Activated CD8-positive, alpha-beta T cell treated with anti-CD3 and anti-CD28 coated beads, Interleukin-2, amount 10 ng/mL, durations not matched to agents 7 days and 5 days (primary cell): ENCODE measurements around the gene DLG2. TPM values are rescaled to one million over a fixed set of nuclear protein-coding genes. Genes with fewer than 3 reads are reported as not detected.
"Not testable (repeated sequence)": the region's sequence is repeated elsewhere in the genome, so short reads cannot be mapped to it uniquely, and the experiment has no call there.

Experiments
- ATAC-seq: fragments of 150-1000 bp; cut with Tn5 transposase; one replicate; pipeline ENCODE4 v1.10.0; 2021; ENCODE audit warnings: moderate library complexity
- CTCF ChIA-PET: fragments of 350-600 bp; sonication (Branson Sonifier 250); formaldehyde crosslinking; loops from one replicate; lab custom pipeline; 2021; ENCODE audit warnings: antibody characterized with exemption; lab: Charles Lee
- POLR2A ChIA-PET: fragments of 350-600 bp; sonication (Branson Sonifier 250); formaldehyde crosslinking; loops from one replicate; lab custom pipeline; 2021; ENCODE audit warnings: antibody characterized with exemption; lab: Charles Lee
- DNase-seq: peaks from one replicate; pipeline ENCODE4 v3.0.0-alpha.2; 2020
- H3K27ac Mint-ChIP-seq: one replicate; pipeline ENCODE4 v1.8.0; 2021; ENCODE audit warnings: mild to moderate bottlenecking, mixed read lengths
- H3K27me3 Mint-ChIP-seq: one replicate; pipeline ENCODE4 v1.8.0; 2021; ENCODE audit warnings: low read depth, mixed read lengths
- H3K36me3 Mint-ChIP-seq: one replicate; pipeline ENCODE4 v1.8.0; 2021; ENCODE audit warnings: low read depth, mixed read lengths
- H3K4me1 Mint-ChIP-seq: one replicate; pipeline ENCODE4 v1.8.0; 2021; ENCODE audit warnings: low read depth, mixed read lengths
- H3K4me3 Mint-ChIP-seq: one replicate; pipeline ENCODE4 v1.8.0; 2021; ENCODE audit warnings: mild to moderate bottlenecking, mixed read lengths
- H3K9me3 Mint-ChIP-seq: one replicate; pipeline ENCODE4 v1.8.0; 2022; ENCODE audit warnings: mixed read lengths; ENCODE audit not compliant: insufficient read depth
- total RNA-seq, 2 experiments: library from RNA; stranded (reverse); gene quantifications; one replicate each; pipeline ENCODE4 v1.2.3, GENCODE V29; 2021

Gene DLG2
- total RNA-seq, 2 experiments from 2014 or later, result 1.3 to 1.6 TPM

DNA sequence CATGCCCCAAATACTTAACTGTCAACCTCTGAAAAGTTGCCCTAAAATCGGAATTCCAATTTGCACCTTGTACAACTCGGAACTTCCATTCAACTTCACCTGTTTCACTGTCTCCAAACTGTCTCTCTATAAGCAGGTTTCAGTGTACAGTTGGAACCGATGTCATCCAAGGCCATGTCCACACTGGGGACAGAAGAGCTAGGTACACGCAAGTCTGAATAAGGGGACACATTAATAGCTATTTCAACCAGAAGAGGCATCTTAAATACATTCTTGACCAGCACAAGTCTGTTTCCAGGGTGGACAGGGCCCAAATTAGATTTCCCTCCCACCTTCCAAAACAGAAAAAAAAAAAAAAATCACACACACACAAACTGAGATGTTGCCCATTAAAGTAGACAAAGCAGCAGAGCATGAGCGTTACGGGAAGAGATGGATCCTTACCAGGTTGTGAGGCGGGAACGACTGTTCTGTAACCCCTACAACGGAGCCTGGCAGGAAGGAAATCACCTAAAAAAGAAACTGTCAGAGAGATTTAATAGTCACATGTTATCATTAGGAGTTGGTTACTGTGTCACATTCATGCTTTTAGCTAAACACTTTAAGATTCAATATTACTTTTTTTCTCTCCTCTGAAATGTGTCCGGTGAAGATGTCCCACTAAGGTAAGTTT, 36.1 kb upstream of the DLG2 start:
- H3K9me3 Mint-ChIP-seq, result no peaks in the 10 kb centered on the region
- ChIA-PET POLR2A (interaction anchor here (0.9 to 2.9 kb wide), 17 partner anchors 10 to 192 kb away, joined by 3 to 41 read pairs (median 4); partner anchors contain the start of genes CCDC83, DLG2, SYTL2 and TMEM126A), CTCF (interaction anchor here (1.1 to 2.6 kb wide), 5 partner anchors 13 to 192 kb away, joined by 3 to 20 read pairs (median 6); partner anchors contain the start of genes CCDC83 and TMEM126A)
- peak overlapping the region; percentile 96 for H3K27ac Mint-ChIP-seq
- DNase-seq, result peak; percentile 38
- peak overlapping the region; percentile 98 for H3K4me3 Mint-ChIP-seq
- H3K4me1 Mint-ChIP-seq, result peaks cover 44% of the 10 kb centered on the region
- peaks cover 55% of the 10 kb centered on the region for H3K36me3 Mint-ChIP-seq
- ATAC-seq, result peak; percentile 8
- no peaks in the 10 kb centered on the region for H3K27me3 Mint-ChIP-seq

DNA sequence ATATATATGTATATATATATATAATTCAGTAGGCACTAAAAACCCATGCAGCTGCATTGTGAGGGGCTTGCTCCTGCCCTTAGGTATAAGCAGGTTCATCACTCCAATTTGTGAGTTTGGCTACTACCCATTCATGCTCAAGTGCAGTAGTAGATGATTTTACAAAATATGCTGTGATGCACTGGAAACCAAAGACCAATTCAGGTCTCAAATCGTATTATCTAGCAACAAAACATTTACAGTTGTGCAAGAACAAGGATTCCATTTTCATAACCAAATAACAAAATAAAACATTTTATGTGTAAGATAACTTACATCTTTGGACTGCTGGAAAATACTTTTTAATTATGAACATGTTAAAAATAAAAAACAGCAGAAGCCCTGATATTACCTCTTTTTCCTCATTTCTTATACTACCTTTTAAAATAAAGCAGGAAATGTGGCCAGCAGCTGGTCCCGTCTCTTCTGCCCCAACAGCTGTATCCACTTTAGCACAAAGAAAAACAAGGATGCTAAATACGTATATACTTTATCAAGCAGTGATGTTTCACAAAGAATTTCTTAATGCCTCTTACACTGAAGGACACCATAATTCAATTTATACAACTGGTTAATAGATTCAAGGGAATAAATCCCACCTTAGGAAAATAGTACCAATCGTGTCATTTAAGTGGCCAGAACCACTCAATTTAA, 35.0 kb upstream of the DLG2 start:
- no peak overlapping the region for H3K27ac Mint-ChIP-seq
- ChIA-PET CTCF (interaction anchor here (1.1 to 4.4 kb wide), 3 partner anchors 14 to 164 kb away, joined by 3 to 26 read pairs (median 3); partner anchors contain the start of gene TMEM126A), POLR2A (interaction anchor here (0.8 kb wide), 2 partner anchors 13 to 33 kb away, joined by 3 read pairs; no protein-coding TSS in a partner anchor)
- H3K4me3 Mint-ChIP-seq, result peak overlapping the region; percentile 98
- DNase-seq (no peak), ATAC-seq (no peak)
- peaks cover 46% of the 10 kb centered on the region for H3K4me1 Mint-ChIP-seq
- no peaks in the 10 kb centered on the region for H3K27me3 Mint-ChIP-seq
- peaks cover 58% of the 10 kb centered on the region for H3K36me3 Mint-ChIP-seq
- no peaks in the 10 kb centered on the region for H3K9me3 Mint-ChIP-seq

DNA sequence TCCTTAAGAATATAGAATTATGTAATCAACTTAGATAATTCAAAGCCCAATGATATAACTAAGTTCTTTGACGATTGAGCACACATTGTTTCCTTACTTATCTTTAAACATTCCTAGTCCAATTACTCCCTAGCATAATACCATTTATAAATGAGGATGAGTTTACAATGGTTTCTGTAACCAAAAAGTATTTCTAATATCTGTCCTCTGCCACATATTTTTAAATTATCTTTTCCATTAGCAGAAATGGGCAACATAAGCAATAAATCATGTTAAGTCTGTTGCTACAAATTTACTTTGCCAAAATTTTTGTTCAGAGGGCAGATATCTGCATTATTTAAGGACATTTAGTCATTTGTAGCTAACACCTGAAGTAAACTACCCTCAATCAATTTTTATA, 31.0 kb upstream of the DLG2 start:
- Mint-ChIP-seq H3K4me3 (no peak overlapping the region), H3K4me1 (peaks cover 51% of the 10 kb centered on the region), H3K9me3 (no peaks in the 10 kb centered on the region), H3K27me3 (no peaks in the 10 kb centered on the region), H3K27ac (no peak overlapping the region), H3K36me3 (peaks cover 63% of the 10 kb centered on the region)
- POLR2A ChIA-PET, result interaction anchor here (3.8 kb wide), 1 partner anchor 11 kb away, joined by 30 read pairs; the partner anchor contains the start of gene TMEM126A
- no peak for ATAC-seq
- CTCF ChIA-PET, result interaction anchor here (4.4 kb wide), 1 partner anchor 10 kb away, joined by 26 read pairs; the partner anchor contains the start of gene TMEM126A
- DNase-seq, result no peak

DNA sequence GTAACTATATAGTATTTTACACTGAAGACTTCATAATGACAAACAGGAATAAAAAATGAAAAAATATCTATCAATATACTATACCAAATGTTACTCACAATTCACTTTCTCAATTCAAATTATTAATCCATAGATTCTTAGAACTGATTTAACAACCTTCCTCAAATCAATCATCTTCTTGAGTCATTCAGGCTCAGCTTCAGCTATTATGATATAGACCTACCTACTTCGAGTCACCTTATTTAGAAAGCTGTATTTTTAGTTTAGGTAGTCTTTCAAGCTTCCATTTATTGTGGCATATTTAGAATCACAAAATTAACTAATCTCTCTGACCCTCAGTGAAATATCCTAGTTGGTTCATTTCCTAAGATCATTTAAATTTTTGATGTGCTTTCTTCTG, 29.6 kb upstream of the DLG2 start:
- ATAC-seq, result no peak
- no peaks in the 10 kb centered on the region for H3K9me3 Mint-ChIP-seq
- peaks cover 60% of the 10 kb centered on the region for H3K36me3 Mint-ChIP-seq
- DNase-seq, result no peak
- CTCF ChIA-PET, result interaction anchor here (0.5 to 1.2 kb wide), 2 partner anchors 8 to 198 kb away, joined by 3 read pairs; partner anchors contain the start of gene CCDC83
- H3K4me1 Mint-ChIP-seq, result peaks cover 58% of the 10 kb centered on the region
- POLR2A ChIA-PET, result interaction anchor here (0.8 to 1.4 kb wide), 2 partner anchors 9 to 34 kb away, joined by 3 to 6 read pairs; partner anchors contain the start of gene TMEM126A
- H3K27ac Mint-ChIP-seq, result no peak overlapping the region
- H3K27me3 Mint-ChIP-seq, result no peaks in the 10 kb centered on the region
- H3K4me3 Mint-ChIP-seq, result no peak overlapping the region

DNA sequence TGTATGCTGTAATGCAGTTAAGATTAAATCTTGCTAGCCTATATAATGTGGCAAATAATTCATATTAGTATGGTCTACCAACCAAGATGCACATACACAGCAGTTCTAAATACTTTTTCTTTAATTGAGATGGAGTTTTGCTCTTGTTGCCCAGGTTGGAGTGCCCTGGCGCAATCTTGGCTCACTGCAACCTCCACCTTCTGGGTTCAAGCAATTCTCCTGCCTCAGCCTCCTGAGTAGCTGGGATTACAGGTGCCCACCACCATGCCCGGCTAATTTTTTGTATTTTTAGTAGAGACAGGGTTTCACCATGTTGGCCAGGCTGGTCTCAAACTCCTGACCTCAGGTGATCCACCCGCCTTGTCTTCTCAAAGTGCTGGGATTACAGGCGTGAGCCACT, 27.2 kb upstream of the DLG2 start:
- CTCF ChIA-PET, DNase-seq, H3K27ac Mint-ChIP-seq, H3K4me3 Mint-ChIP-seq, ATAC-seq, H3K27me3 Mint-ChIP-seq, H3K9me3 Mint-ChIP-seq: not testable (repeated sequence)
- H3K36me3 Mint-ChIP-seq, result peaks cover 46% of the 10 kb centered on the region
- peaks cover 54% of the 10 kb centered on the region for H3K4me1 Mint-ChIP-seq
- POLR2A ChIA-PET, result interaction anchor here (1.3 to 2.7 kb wide), 3 partner anchors 10 to 39 kb away, joined by 3 to 26 read pairs (median 5); partner anchors contain the start of genes CREBZF and TMEM126B

DNA sequence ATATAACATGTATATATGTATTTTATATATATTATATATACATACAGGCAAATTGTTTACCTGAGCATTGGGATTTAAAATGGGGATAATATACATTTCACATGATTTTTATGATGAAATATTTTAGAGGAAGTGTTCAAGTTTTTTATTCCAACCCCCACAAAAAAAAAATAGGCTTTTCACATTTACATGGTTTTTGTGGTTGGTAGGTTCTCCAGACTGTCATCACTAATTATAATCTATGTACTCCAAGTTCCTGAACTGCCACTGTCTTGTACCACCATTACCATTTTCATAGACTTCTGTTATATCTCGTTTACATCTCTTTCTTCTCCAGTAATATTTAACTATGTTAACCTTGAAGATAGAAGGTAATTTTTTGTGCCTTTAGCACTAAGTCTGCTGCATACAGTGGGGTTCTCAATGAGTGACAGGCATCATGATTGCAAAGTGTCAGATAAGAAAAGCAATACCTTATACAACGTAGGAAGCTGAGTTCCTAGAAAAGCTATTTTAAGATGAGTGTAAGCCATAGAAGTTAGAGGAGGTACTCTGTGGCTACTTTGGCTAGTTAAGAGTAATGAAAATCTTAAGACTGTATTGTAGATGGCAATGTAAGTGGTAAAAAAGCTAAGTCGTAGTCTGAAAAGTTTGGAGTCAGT, 25.8 kb upstream of the DLG2 start:
- Mint-ChIP-seq H3K4me3 (no peak overlapping the region), H3K36me3 (peaks cover 39% of the 10 kb centered on the region), H3K4me1 (peaks cover 55% of the 10 kb centered on the region), H3K9me3 (no peaks in the 10 kb centered on the region), H3K27me3 (no peaks in the 10 kb centered on the region), H3K27ac (peak overlapping the region; percentile 44)
- CTCF ChIA-PET, result no interaction called here
- ATAC-seq (no peak), DNase-seq (no peak)
- POLR2A ChIA-PET, result interaction anchor here (1.4 to 2.7 kb wide), 2 partner anchors 11 to 40 kb away, joined by 3 to 26 read pairs; partner anchors contain the start of gene CREBZF

DNA sequence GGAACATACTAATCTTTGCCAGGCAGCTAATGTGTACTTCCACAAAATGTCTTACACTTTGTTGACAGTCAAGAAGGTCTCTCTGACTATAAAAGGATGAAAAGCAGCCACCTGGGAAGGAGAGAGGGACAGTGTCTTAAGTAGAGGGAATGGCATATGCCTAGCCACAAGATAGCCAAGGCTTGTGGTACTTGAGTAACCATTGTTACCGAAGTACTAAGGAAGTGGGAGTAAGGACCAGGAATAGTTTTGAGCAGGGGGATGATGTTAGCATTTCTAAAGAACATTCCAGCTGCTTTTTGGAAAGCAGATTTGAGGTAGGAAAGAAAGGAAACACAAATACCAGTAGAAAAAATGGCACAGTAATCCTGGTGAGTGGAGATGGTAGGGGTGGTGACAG, 24.0 kb upstream of the DLG2 start:
- Mint-ChIP-seq H3K4me3 (no peak overlapping the region), H3K27me3 (no peaks in the 10 kb centered on the region), H3K4me1 (peaks cover 50% of the 10 kb centered on the region), H3K27ac (no peak overlapping the region), H3K9me3 (no peaks in the 10 kb centered on the region), H3K36me3 (peaks cover 30% of the 10 kb centered on the region)
- ChIA-PET POLR2A (interaction anchor here (0.7 to 2.7 kb wide), 2 partner anchors 12 to 92 kb away, joined by 3 to 12 read pairs; no protein-coding TSS in a partner anchor), CTCF (interaction anchor here (2.2 kb wide), 1 partner anchor 12 kb away, joined by 8 read pairs; no protein-coding TSS in a partner anchor)
- DNase-seq (no peak), ATAC-seq (no peak)

DNA sequence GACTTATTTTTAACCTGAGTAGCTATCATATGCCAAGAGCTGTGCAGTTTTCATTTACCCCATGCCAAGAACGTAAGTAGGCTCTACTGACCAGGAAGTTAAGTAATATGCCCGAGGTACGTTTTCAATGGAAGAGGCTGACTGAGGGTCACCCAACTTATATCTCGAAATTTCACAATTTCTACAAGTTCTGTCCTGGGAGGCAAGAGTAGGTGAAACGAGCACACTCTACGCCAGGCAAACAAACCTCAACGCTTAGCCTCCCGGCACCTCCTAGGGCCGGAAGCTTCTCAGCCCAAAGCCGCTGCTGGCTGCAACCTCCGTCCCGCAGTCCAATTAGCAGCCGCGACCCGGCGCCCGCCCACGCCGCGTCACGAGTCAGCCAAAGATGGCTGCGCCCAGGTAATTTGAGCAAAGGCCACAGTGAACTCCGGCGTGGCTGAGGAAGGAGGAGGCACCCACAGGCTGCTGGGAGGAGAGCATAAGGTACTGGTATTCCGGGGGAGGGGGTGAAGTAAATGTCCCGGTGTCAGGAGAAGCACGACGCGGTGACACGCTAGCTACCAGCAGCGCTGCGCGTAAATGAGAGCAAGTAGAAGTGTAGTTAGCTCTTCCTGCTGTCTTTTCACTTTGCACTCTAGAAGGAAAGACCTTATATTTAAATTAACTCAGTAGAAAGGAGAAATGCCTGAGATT, 20.6 kb upstream of the DLG2 start, which contains the start of gene TMEM126A:
TSS of gene TMEM126A (plus strand) at position 364 of the 696 bp plus-strand sequence. CDS start 2,289 bp downstream, outside the sequence.
- peak; percentile 94 for DNase-seq
- Mint-ChIP-seq H3K27ac (peak within 1 kb of the TSS; percentile 95), H3K9me3 (no peaks in the 10 kb centered on the region), H3K4me3 (peak within 1 kb of the TSS; percentile 88), H3K27me3 (peaks cover 21% of the 10 kb centered on the region), H3K4me1 (peaks cover 35% of the 10 kb centered on the region), H3K36me3 (peaks cover 18% of the 10 kb centered on the region)
- ChIA-PET POLR2A (interaction anchor here (0.5 to 3.3 kb wide), 21 partner anchors 9 to 223 kb away, joined by 3 to 41 read pairs (median 4); partner anchors contain the start of genes CCDC83, CREBZF, DLG2 and SYTL2), CTCF (interaction anchor here (1.2 to 5.6 kb wide), 7 partner anchors 10 to 207 kb away, joined by 3 to 31 read pairs (median 9); partner anchors contain the start of genes CCDC83, CREBZF, DLG2 and TMEM126B)
- ATAC-seq, result peak; percentile 99

DNA sequence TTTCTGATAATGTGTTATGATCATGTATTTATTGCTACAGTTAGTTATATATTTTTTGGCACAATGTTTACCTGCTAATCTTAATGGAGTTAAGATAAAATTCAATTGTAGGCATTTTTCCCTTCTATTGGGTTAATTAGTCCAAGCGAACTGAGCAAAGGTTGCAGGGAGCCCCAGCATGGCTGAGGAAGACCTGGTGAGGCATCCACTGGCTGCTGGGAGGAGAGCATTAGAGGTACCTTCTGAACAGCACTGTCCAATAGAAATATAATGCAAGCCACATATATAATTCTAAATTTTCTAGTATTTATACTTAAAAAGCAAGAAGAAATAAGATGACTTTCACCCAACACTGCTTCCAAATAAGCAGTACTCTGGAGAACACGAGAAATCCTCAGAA, 19.9 kb upstream of the DLG2 start:
- ATAC-seq (no peak), DNase-seq (no peak)
- Mint-ChIP-seq H3K36me3 (peaks cover 15% of the 10 kb centered on the region), H3K27me3 (peaks cover 24% of the 10 kb centered on the region), H3K9me3 (no peaks in the 10 kb centered on the region), H3K4me1 (peaks cover 31% of the 10 kb centered on the region), H3K27ac (peak overlapping the region; percentile 95), H3K4me3 (peak overlapping the region; percentile 88)
- ChIA-PET POLR2A (interaction anchor here (0.5 to 3.3 kb wide), 17 partner anchors 9 to 208 kb away, joined by 3 to 41 read pairs (median 6); partner anchors contain the start of genes CCDC83, CREBZF, DLG2 and SYTL2), CTCF (interaction anchor here (1.2 to 5.6 kb wide), 7 partner anchors 9 to 208 kb away, joined by 3 to 31 read pairs (median 9); partner anchors contain the start of genes CCDC83, CREBZF, DLG2 and TMEM126B)

DNA sequence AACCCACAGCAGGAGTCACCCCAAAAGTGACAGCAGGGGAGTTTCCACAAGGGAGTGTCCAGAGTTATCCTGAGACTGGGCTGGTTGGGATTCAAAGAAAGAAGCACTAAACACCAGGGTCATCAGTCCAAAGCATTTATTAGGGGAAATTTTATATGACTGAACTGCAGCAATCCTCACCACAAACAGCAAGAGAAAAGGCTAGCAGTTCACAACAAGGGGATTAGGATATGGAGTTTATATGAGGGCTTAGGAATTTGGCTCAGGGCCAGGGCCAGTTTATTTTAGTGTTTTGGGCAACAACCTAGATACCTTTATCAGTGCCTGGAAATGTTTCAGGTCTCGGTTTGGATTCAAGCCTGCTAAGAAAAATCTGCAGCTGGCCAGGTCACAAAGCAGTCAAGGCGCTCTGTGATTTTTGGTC, 16.1 kb upstream of the DLG2 start:
- ChIA-PET CTCF (no interaction called here), POLR2A (no interaction called here)
- no peaks in the 10 kb centered on the region for H3K9me3 Mint-ChIP-seq
- H3K4me1 Mint-ChIP-seq, result peaks cover 2% of the 10 kb centered on the region
- peaks cover 10% of the 10 kb centered on the region for H3K36me3 Mint-ChIP-seq
- no peak overlapping the region for H3K27ac Mint-ChIP-seq
- no peak for ATAC-seq
- H3K4me3 Mint-ChIP-seq, result no peak overlapping the region
- peaks cover 31% of the 10 kb centered on the region for H3K27me3 Mint-ChIP-seq
- DNase-seq, result no peak
